CD4-positive, CD25-positive, alpha-beta regulatory T cell (primary cell): Measurements from ENCODE around the gene CMIP. TPM values are rescaled to one million over a fixed set of nuclear protein-coding genes. Genes with fewer than 3 reads are reported as not detected.
A peak's percentile ranks its signal among the peaks of the same experiment; 100 is the strongest.

Experiments used
- ATAC-seq, 2 donors: fragments of 150-1000 bp; cut with Tn5 transposase; one replicate each; pipeline ENCODE4 v1.10.0; 2021; ENCODE audit warnings: low read depth in 2 of 2, moderate number of reproducible peaks in 2 of 2, moderate library complexity in 1 of 2
- DNase-seq, 3 donors: peaks; one replicate each; pipeline versions ENCODE4 v3.0.0 to v3.0.0-alpha.2; 2012 to 2022; ENCODE audit warnings: mixed read lengths in 1 of 3
- H3K27ac ChIP-seq: one replicate; pipeline ENCODE4 v1.7.0; 2013; ENCODE audit warnings: mild to moderate bottlenecking, low read length; ENCODE audit not compliant: insufficient read depth, poor library complexity, severe bottlenecking
- H3K27me3 ChIP-seq: one replicate; pipeline ENCODE4 v1.7.0; 2013; ENCODE audit warnings: low read length; ENCODE audit not compliant: control insufficient read depth, insufficient read depth
- H3K36me3 ChIP-seq: one replicate; pipeline ENCODE4 v1.7.0; 2013; ENCODE audit warnings: mild to moderate bottlenecking, low read length, moderate library complexity; ENCODE audit not compliant: control insufficient read depth, insufficient read depth
- H3K4me1 ChIP-seq: 2 replicates; pipeline ENCODE4 v1.7.0; 2013; ENCODE audit warnings: mild to moderate bottlenecking, low read length; ENCODE audit not compliant: insufficient read depth, control insufficient read depth, poor library complexity, severe bottlenecking
- H3K4me3 ChIP-seq: one replicate; pipeline ENCODE4 v1.7.0; 2013; ENCODE audit warnings: low read depth, mild to moderate bottlenecking, low read length, moderate library complexity
- H3K9me3 ChIP-seq, 2 experiments: 1 replicate in 1 of 2; 2 replicates in 1 of 2; pipeline ENCODE4 v1.7.0; 2013; ENCODE audit warnings: low read length in 2 of 2, mild to moderate bottlenecking in 1 of 2, moderate library complexity in 1 of 2; ENCODE audit not compliant: control insufficient read depth in 2 of 2
- H3K27ac Mint-ChIP-seq, 3 donors: one replicate each; pipeline ENCODE4 v1.8.0; 2020 to 2022; ENCODE audit warnings: mild to moderate bottlenecking in 3 of 3, mixed read lengths in 3 of 3, moderate library complexity in 2 of 3
- H3K27me3 Mint-ChIP-seq: one replicate; pipeline ENCODE4 v1.8.0; 2022; ENCODE audit warnings: mild to moderate bottlenecking, mixed read lengths
- H3K36me3 Mint-ChIP-seq: one replicate; pipeline ENCODE4 v1.8.0; 2020; ENCODE audit warnings: mixed read lengths
- H3K4me1 Mint-ChIP-seq, 4 donors: one replicate each; pipeline ENCODE4 v1.8.0; 2020 to 2022; ENCODE audit warnings: mixed read lengths in 4 of 4, mild to moderate bottlenecking in 1 of 4
- H3K4me3 Mint-ChIP-seq, 4 donors: one replicate each; pipeline ENCODE4 v1.8.0; 2020 to 2022; ENCODE audit warnings: mild to moderate bottlenecking in 4 of 4, mixed read lengths in 4 of 4, moderate library complexity in 3 of 4
- H3K9me3 Mint-ChIP-seq, 7 donors: one replicate each; pipeline ENCODE4 v1.8.0; 2020 to 2022; ENCODE audit warnings: mixed read lengths in 7 of 7, mild to moderate bottlenecking in 3 of 7, moderate library complexity in 2 of 7
- polyA plus RNA-seq, 4 donors: library from polyadenylated mRNA; unstranded; fragments of 300-500 nt; fragmentation: Illumina TruSeq; gene quantifications; one replicate each; pipeline ENCODE4 v1.2.3, GENCODE V29; 2021
- total RNA-seq: library from RNA; stranded (reverse); gene quantifications from one replicate; pipeline ENCODE4 v1.2.3, GENCODE V29; 2022

Gene CMIP
- total and polyA plus RNA-seq, 5 donors from 2014 or later: 0.21 to 49.7 (median 0.94) TPM

DNA sequence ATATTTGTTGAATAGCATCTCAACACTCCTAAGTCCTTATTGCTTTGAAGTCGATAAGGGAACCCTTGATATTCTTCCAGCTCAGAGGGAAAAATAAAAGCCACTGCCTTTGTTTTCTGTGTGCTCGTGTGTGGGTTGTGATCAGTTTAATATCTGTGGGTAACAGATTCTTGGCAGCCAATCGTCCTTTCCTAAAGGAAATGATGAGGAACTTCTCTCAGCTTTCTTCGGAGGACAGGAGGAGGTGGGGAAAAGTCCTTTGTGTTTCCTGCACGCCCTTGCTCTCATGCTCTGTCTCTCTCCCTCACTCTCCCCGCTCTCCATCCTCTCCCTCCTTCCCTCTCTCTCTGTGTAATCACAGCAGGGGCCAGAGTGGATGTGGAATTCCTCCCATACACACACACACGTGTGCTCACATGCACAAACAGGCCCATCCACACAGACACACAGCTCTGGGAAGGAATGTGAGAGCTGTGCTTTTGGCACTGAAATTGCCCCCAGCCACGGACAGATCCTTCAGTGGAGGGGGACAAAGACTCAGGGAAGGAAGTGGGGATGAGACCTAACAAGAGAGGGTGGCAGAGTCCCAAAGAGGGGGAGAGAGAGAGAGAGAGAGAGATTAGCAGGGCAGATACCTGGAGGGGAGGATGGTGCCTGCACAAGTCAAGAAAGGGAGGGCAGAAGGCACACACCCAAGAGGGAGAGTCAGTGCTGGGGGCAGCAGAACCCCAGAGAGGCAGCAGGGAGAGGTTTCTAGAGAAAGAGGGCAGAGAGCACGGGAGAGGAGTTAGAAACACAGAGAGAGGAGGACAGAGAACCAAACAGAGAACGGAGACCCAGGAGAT, 250.9 kb downstream of the CMIP start:
- H3K27me3 Mint-ChIP-seq: no peaks in the 10 kb centered on the region
- H3K4me1 Mint-ChIP-seq: peaks cover 0 to 4% (median 0%) of the 10 kb centered on the region in 4 donors
- Histone ChIP-seq H3K4me3 (no peak overlapping the region), H3K4me1 (no peaks in the 10 kb centered on the region), H3K27me3 (no peaks in the 10 kb centered on the region), H3K36me3 (peaks cover 31% of the 10 kb centered on the region), H3K27ac (no peak overlapping the region), H3K9me3 (no peaks in the 10 kb centered on the region)
- ATAC-seq (no peak), DNase-seq (no peak)
- no peaks in the 10 kb centered on the region for H3K9me3 Mint-ChIP-seq
- H3K27ac Mint-ChIP-seq: peak overlapping the region in 2 of 3 donors; percentile 35 to 74
- peak overlapping the region in 1 of 4 donors; percentile 74 for H3K4me3 Mint-ChIP-seq
- H3K36me3 Mint-ChIP-seq: peaks cover 31% of the 10 kb centered on the region

DNA sequence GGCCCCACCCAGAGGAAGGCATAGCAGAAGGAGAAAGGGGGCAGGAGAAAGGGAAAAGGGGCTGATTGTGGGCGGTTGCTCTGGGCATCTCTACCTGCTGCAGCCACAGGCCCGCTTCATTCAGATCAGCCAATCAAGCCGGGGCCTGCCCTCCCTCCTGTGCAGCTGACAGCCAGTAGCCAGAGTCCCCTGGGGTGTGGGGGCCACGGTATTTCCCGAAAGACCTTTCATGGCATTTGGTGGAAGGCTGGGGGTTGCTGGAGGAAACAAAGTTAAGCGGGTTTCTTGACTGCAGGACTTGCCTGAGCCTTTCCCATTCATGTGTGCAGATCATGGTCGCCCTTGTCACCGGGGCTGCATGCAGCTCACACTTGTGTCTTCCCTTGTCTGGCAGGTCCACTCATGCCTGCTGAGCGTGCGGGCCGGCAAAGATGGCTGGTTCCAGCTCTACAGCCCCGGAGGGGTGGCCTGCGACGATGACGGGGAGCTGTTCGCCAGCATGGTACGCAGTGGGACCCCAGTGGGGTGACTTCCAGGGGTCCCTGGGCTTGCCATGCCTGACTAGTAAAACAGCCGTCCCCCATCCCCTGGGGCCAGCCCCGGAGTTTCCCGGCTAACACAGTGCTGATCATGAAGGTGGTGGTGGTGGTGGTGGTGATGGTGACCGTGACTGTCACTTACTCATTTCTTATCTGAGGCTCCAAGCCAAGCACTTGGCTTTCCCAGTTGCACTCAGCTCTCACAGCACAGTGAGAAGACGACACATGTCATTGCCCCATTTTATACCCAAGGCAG, 251.8 kb downstream of the CMIP start:
- no peaks in the 10 kb centered on the region for H3K9me3 ChIP-seq
- H3K36me3 ChIP-seq: peaks cover 31% of the 10 kb centered on the region
- no peak overlapping the region for H3K4me3 Mint-ChIP-seq
- no peaks in the 10 kb centered on the region for H3K27me3 ChIP-seq
- DNase-seq: no peak
- H3K27me3 Mint-ChIP-seq: no peaks in the 10 kb centered on the region
- H3K4me1 ChIP-seq: no peaks in the 10 kb centered on the region
- no peak overlapping the region for H3K27ac ChIP-seq
- ATAC-seq: no peak
- H3K4me1 Mint-ChIP-seq: peaks cover 0 to 4% (median 0%) of the 10 kb centered on the region in 4 donors
- H3K4me3 ChIP-seq: no peak overlapping the region
- H3K9me3 Mint-ChIP-seq: no peaks in the 10 kb centered on the region
- H3K27ac Mint-ChIP-seq: peak overlapping the region in 2 of 3 donors; percentile 69 to 74
- H3K36me3 Mint-ChIP-seq: peaks cover 39% of the 10 kb centered on the region

DNA sequence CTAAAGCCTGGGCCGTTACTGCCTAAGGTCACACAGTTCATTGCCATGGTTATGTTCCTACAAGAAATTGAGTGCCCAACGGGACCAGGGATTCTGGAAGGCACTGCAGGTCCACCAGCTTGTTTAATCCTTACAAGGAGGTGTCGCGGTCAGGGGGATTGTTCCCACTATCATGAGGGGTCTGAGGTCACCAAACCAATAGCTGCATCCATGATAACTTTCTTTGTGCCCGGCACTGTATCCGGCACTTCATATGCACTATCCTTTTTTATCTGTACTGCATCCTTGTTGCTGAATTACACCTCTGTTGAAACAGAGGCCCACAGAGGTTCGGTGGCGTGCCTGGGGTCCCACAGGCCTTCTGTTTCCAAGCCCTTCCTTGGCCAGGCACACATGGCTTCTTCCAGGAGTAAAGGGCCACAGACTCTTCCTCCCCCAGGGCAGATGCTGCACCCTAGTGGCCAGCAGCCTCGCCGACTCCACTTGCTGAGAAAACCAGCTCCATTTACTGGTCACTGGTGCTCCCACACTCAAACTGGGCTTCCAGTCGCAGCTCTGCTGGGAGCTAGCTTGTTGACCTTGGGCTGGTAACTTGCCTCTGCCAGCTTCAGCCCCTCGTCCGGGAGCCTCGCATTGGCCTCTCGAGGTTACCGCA, 252.5 kb downstream of the CMIP start:
- Mint-ChIP-seq H3K4me3 (no peak overlapping the region), H3K4me1 (peaks cover 0 to 5% (median under 1%) of the 10 kb centered on the region in 4 donors), H3K36me3 (peaks cover 36% of the 10 kb centered on the region), H3K27me3 (no peaks in the 10 kb centered on the region), H3K9me3 (no peaks in the 10 kb centered on the region), H3K27ac (peak overlapping the region in 1 of 3 donors; percentile 69)
- Histone ChIP-seq H3K36me3 (peaks cover 32% of the 10 kb centered on the region), H3K4me3 (no peak overlapping the region), H3K9me3 (no peaks in the 10 kb centered on the region), H3K4me1 (no peaks in the 10 kb centered on the region), H3K27me3 (no peaks in the 10 kb centered on the region), H3K27ac (no peak overlapping the region)
- no peak for ATAC-seq
- DNase-seq: peak in 2 of 3 donors; percentile 15 to 55

DNA sequence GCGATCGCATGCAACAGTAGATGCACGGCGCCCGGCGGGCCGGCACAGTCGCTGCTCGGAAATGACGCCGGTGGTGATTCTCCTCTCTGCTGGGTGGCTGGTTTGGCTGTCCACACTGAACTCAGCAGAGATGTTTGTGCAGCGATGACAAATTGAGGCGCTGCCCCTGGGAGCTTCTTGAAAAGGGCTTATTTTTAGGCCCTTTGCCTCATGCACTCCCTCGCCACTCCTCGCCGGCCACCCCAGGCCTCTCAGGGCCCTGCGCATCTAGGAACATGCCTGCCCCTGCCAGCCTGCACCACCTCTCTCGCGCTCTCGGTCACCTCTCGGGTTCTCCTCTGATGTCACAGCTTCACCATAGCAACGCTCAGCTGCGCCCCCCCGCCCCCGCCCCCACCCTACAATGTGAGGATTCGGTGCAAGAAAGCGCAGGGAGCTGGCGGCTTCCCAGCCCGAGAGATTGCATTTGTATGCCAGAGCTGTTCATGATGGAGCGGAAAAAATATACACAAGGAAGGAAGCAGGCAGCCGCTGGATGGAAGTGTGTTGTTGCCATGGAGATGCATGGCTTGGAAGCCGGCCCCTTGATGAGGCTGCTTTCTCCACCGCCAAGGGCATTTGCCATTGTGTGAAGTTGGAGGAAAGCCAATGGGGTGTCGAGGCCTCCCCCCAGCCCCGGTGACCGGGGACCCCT, 253.2 kb downstream of the CMIP start:
- Mint-ChIP-seq H3K4me1 (peaks cover 0 to 12% (median 6%) of the 10 kb centered on the region in 4 donors), H3K27me3 (no peaks in the 10 kb centered on the region), H3K4me3 (no peak overlapping the region), H3K27ac (no peak overlapping the region), H3K36me3 (peaks cover 40% of the 10 kb centered on the region), H3K9me3 (no peaks in the 10 kb centered on the region)
- peaks cover 28% of the 10 kb centered on the region for H3K36me3 ChIP-seq
- no peak for DNase-seq
- no peak for ATAC-seq
- H3K9me3 ChIP-seq: no peaks in the 10 kb centered on the region
- no peak overlapping the region for H3K27ac ChIP-seq
- no peaks in the 10 kb centered on the region for H3K27me3 ChIP-seq
- H3K4me3 ChIP-seq: no peak overlapping the region
- no peaks in the 10 kb centered on the region for H3K4me1 ChIP-seq

DNA sequence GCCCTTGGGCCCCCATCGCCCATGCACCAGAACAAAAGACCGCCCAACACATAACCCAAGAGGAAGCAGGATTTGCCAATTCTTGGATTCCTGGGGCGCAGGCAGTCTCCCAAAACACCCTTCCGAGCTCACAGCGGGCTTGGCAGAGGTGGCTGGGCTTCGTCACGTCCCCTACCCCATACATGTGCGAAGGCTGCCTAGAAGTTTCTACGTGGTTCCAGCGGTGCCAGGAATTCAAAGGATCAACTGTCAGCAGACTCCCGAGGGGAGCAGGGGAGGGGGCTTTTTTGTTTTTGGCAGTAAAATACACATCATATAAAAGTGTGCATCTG, 253.7 kb downstream of the CMIP start:
- H3K27ac Mint-ChIP-seq: peak overlapping the region in 1 of 3 donors; percentile 69
- no peak overlapping the region for H3K4me3 Mint-ChIP-seq
- no peak for ATAC-seq
- H3K36me3 Mint-ChIP-seq: peaks cover 41% of the 10 kb centered on the region
- no peak for DNase-seq
- H3K27ac ChIP-seq: no peak overlapping the region
- peaks cover 0 to 15% (median 9%) of the 10 kb centered on the region in 4 donors for H3K4me1 Mint-ChIP-seq
- no peak overlapping the region for H3K4me3 ChIP-seq
- H3K9me3 ChIP-seq: no peaks in the 10 kb centered on the region
- no peaks in the 10 kb centered on the region for H3K9me3 Mint-ChIP-seq
- H3K27me3 Mint-ChIP-seq: no peaks in the 10 kb centered on the region
- no peaks in the 10 kb centered on the region for H3K27me3 ChIP-seq
- no peaks in the 10 kb centered on the region for H3K4me1 ChIP-seq
- peaks cover 28% of the 10 kb centered on the region for H3K36me3 ChIP-seq

GRCh38 chr16:81699596-81699995, 255.0 kb downstream of the CMIP start:
- Mint-ChIP-seq H3K4me3 (no peak overlapping the region), H3K4me1 (peaks cover 0 to 15% (median 9%) of the 10 kb centered on the region in 4 donors), H3K9me3 (no peaks in the 10 kb centered on the region), H3K36me3 (peaks cover 36% of the 10 kb centered on the region), H3K27ac (peak overlapping the region in 2 of 3 donors; percentile 32), H3K27me3 (no peaks in the 10 kb centered on the region)
- ATAC-seq (no peak), DNase-seq (no peak)
- Histone ChIP-seq H3K27ac (no peak overlapping the region), H3K4me3 (no peak overlapping the region), H3K27me3 (no peaks in the 10 kb centered on the region), H3K9me3 (no peaks in the 10 kb centered on the region), H3K36me3 (peaks cover 21% of the 10 kb centered on the region), H3K4me1 (no peaks in the 10 kb centered on the region)

GRCh38 chr16:81700071-81700779, 255.6 kb downstream of the CMIP start:
- Mint-ChIP-seq H3K36me3 (peaks cover 36% of the 10 kb centered on the region), H3K27ac (peak overlapping the region in 2 of 3 donors; percentile 60 to 77)
- H3K4me3 ChIP-seq: no peak overlapping the region

More at GRCh38 chr16:81700071-81700779, 255.6 kb downstream of the CMIP start:
- no peaks in the 10 kb centered on the region for H3K9me3 ChIP-seq
- peaks cover 0 to 15% (median 9%) of the 10 kb centered on the region in 4 donors for H3K4me1 Mint-ChIP-seq
- no peak for DNase-seq
- no peaks in the 10 kb centered on the region for H3K27me3 Mint-ChIP-seq
- no peaks in the 10 kb centered on the region for H3K4me1 ChIP-seq
- no peaks in the 10 kb centered on the region for H3K9me3 Mint-ChIP-seq
- no peak for ATAC-seq
- no peaks in the 10 kb centered on the region for H3K27me3 ChIP-seq
- no peak overlapping the region for H3K27ac ChIP-seq
- H3K4me3 Mint-ChIP-seq: no peak overlapping the region
- peaks cover 28% of the 10 kb centered on the region for H3K36me3 ChIP-seq
